ENCODE data around the gene PSME4. TPM values are rescaled to one million over a fixed set of nuclear protein-coding genes. Genes with fewer than 3 reads are reported as not detected.
A peak's percentile ranks its signal among the peaks of the same experiment; 100 is the strongest.

The PSME4 gene
- total and polyA plus RNA-seq, 2 experiments from 2014 or later, result 44.7 to 98.6 TPM

- H4K20me1 ChIP-seq (replicated peaks; ENCODE audit: insufficient read depth), result 0 out of 2 replicates have a peak, but pooled peaks cover 7% of the 10 kb centered on the region
- H3K79me2 ChIP-seq (replicated peaks; ENCODE audit: insufficient read depth), result peaks cover 9% of the 10 kb centered on the region; the same call in 1 of the 2 replicates
- H3K36me3 Mint-ChIP-seq (ENCODE audit: low read depth), result peaks cover 37% of the 10 kb centered on the region
- H3K4me2 ChIP-seq, result no peak overlapping the region
- H3F3A ChIP-seq (replicated peaks; ENCODE audit: low read depth), result no peaks in the 10 kb centered on the region
- H3K4me1 Mint-ChIP-seq, result peaks cover 7% of the 10 kb centered on the region; the same call in 1 of the 3 replicates
- peak; percentile 46; the same call in 2 of the 3 replicates for ATAC-seq
- DNase-seq (ENCODE audit: low spot score), result peak; percentile 21
- H3K27me3 ChIP-seq (ENCODE audit: insufficient read depth), result no peaks in the 10 kb centered on the region
- H3K27me3 Mint-ChIP-seq (ENCODE audit: insufficient read depth, low read depth, poor library complexity), result peaks cover 2% of the 10 kb centered on the region
- H3K4me1 ChIP-seq (ENCODE audit: insufficient read depth), result no peaks in the 10 kb centered on the region
- H3K9me2 ChIP-seq (ENCODE audit: insufficient read depth), result no peaks in the 10 kb centered on the region
- H3K27ac ChIP-seq (ENCODE audit: low read depth), result no peak overlapping the region
- no peak overlapping the region for H3K4me3 Mint-ChIP-seq
- H3K9me3 Mint-ChIP-seq, result no peaks in the 10 kb centered on the region
- H3K4me3 ChIP-seq, result no peak overlapping the region
- peaks cover 31% of the 10 kb centered on the region; the same call in 1 of the 2 replicates for H3K36me3 ChIP-seq (ENCODE audit: insufficient read depth)
- TF ChIP-seq CTCF (conservative IDR thresholded peaks at IDR 0.05; ENCODE audit: low read depth in 2 of 2) (no peak), REST (IDR thresholded peaks at IDR 0.05; ENCODE audit: unreplicated experiment) (no peak), EZH2 (IDR thresholded peaks at IDR 0.05; ENCODE audit: low read depth, unreplicated experiment) (no peak), NANOG (IDR thresholded peaks at IDR 0.05; ENCODE audit: borderline replicate concordance) (no peak)
- H2AFZ ChIP-seq, result no peak overlapping the region
- H3K27ac Mint-ChIP-seq, result no peak overlapping the region
Observed at GRCh38 chr2:53911434-53912189, 59.2 kb downstream of the PSME4 start.

- TF ChIP-seq STAT1 (IDR thresholded peaks at IDR 0.05; ENCODE audit: unreplicated experiment), result no peak
- no peak for TF ChIP-seq ZNF114 (CRISPR knock-in tag; IDR thresholded peaks at IDR 0.05)
- Mint-ChIP-seq H3K27me3 (ENCODE audit: insufficient read depth, low read depth, poor library complexity) (peaks cover 5% of the 10 kb centered on the region), H3K4me1 (peaks cover 7% of the 10 kb centered on the region; the same call in 1 of the 3 replicates), H3K4me3 (no peak overlapping the region), H3K36me3 (ENCODE audit: low read depth) (peaks cover 52% of the 10 kb centered on the region), H3K27ac (peak overlapping the region; percentile 21; the same call in 1 of the 2 replicates), H3K9me3 (no peaks in the 10 kb centered on the region)
- H3K27ac ChIP-seq (ENCODE audit: low read depth), result no peak overlapping the region
- H3K36me3 ChIP-seq (ENCODE audit: insufficient read depth), result peaks cover 43% of the 10 kb centered on the region
- no peaks in the 10 kb centered on the region for H3K9me2 ChIP-seq (ENCODE audit: insufficient read depth)
- H3K4me1 ChIP-seq (ENCODE audit: insufficient read depth), result no peaks in the 10 kb centered on the region
- no peaks in the 10 kb centered on the region for H3K27me3 ChIP-seq (ENCODE audit: insufficient read depth)
- H3F3A ChIP-seq (replicated peaks; ENCODE audit: low read depth), result no peaks in the 10 kb centered on the region
- no peak overlapping the region for H3K4me2 ChIP-seq
- no peak overlapping the region for H3K4me3 ChIP-seq
- DNase-seq (ENCODE audit: low spot score), result no peak
- no peak overlapping the region for H2AFZ ChIP-seq
- no peak for ATAC-seq
- H4K20me1 ChIP-seq (replicated peaks; ENCODE audit: insufficient read depth), result 0 out of 2 replicates have a peak, but pooled peaks cover 7% of the 10 kb centered on the region
- H3K79me2 ChIP-seq (replicated peaks; ENCODE audit: insufficient read depth), result peaks cover 9% of the 10 kb centered on the region; the same call in 1 of the 2 replicates
Observed at GRCh38 chr2:53907582-53907981, 63.2 kb downstream of the PSME4 start.

Data from GM23338 (cell line).